SJCRH30 (cell line): ENCODE data around the gene NKG7. TPM values are rescaled to one million over a fixed set of nuclear protein-coding genes. Genes with fewer than 3 reads are reported as not detected.
A peak's percentile ranks its signal among the peaks of the same experiment; 100 is the strongest.
"Not testable (repeated sequence)": the region's sequence is repeated elsewhere in the genome, so short reads cannot be mapped to it uniquely, and the experiment has no call there.

Source experiments
- DNase-seq, 2 experiments: peaks; one replicate each; pipeline ENCODE4 v3.0.0-alpha.2; 2015 to 2020
- H3K27ac ChIP-seq: fragments of 250-450 bp; sonication (Bioruptor Pico); 2 replicates; pipeline ENCODE4 v1.5.1; 2020; ENCODE audit warnings: mild to moderate bottlenecking, moderate library complexity
- H3K27me3 ChIP-seq: fragments of 250-450 bp; sonication (Bioruptor Pico); 2 replicates; pipeline ENCODE4 v1.5.1; 2020; ENCODE audit warnings: mild to moderate bottlenecking, moderate library complexity
- H3K36me3 ChIP-seq: fragments of 250-450 bp; sonication (Bioruptor Pico); 2 replicates; pipeline ENCODE4 v1.5.1; 2020; ENCODE audit warnings: mild to moderate bottlenecking, moderate library complexity
- H3K4me1 ChIP-seq: fragments of 250-450 bp; sonication (Bioruptor Pico); 2 replicates; pipeline ENCODE4 v1.5.1; 2020; ENCODE audit warnings: mild to moderate bottlenecking, moderate library complexity
- H3K4me3 ChIP-seq: fragments of 250-450 bp; sonication (Bioruptor Pico); 2 replicates; pipeline ENCODE4 v1.5.1; 2020; ENCODE audit warnings: mild to moderate bottlenecking, moderate library complexity
- H3K9me3 ChIP-seq: fragments of 250-450 bp; sonication (Bioruptor Pico); replicated peaks from 2 replicates; pipeline ENCODE4 v1.5.1; 2020; ENCODE audit warnings: mild to moderate bottlenecking, moderate library complexity
- total RNA-seq: library from RNA; depleted of rRNA; stranded (reverse); fragments of >200 nt; shearing (Covaris generic); gene quantifications from 2 replicates; pipeline ENCODE4 v1.2.3, GENCODE V29; 2014; rRNA removed

The NKG7 gene
- not detected in 2 replicates for total RNA-seq

- H3K36me3 ChIP-seq: no peaks in the 10 kb centered on the region
- DNase-seq: no peak
Measured at GRCh38 chr19:51372649-51373504, at the start of gene NKG7. Gene NKG7 (minus strand): TSS chr19:51372654. CDS start chr19:51372535, 119 bp downstream.

GRCh38 chr19:51422053-51422448 lies 49.6 kb upstream of the NKG7 start:
- no peaks in the 10 kb centered on the region for H3K4me1 ChIP-seq
- peak; percentile 79 to 86 for DNase-seq
- no peaks in the 10 kb centered on the region for H3K27me3 ChIP-seq
- H3K4me3 ChIP-seq: no peak overlapping the region
- H3K9me3 ChIP-seq: no peaks in the 10 kb centered on the region
- H3K27ac ChIP-seq: no peak overlapping the region
- H3K36me3 ChIP-seq: no peaks in the 10 kb centered on the region

More at GRCh38 chr19:51372649-51373504, at the start of gene NKG7:
- Histone ChIP-seq H3K27me3 (no peaks in the 10 kb centered on the region), H3K4me1 (peaks cover 7% of the 10 kb centered on the region; the same call in 1 of the 2 replicates), H3K27ac (no peak within 1 kb of the TSS), H3K4me3 (no peak within 1 kb of the TSS), H3K9me3 (no peaks in the 10 kb centered on the region)

GRCh38 chr19:51421229-51422052 lies 49.0 kb upstream of the NKG7 start:
- H3K27ac ChIP-seq: no peak overlapping the region
- H3K4me3 ChIP-seq: no peak overlapping the region
- no peaks in the 10 kb centered on the region for H3K36me3 ChIP-seq
- H3K27me3 ChIP-seq: no peaks in the 10 kb centered on the region
- H3K4me1 ChIP-seq: no peaks in the 10 kb centered on the region
- DNase-seq: no peak
- H3K9me3 ChIP-seq: no peaks in the 10 kb centered on the region

DNA sequence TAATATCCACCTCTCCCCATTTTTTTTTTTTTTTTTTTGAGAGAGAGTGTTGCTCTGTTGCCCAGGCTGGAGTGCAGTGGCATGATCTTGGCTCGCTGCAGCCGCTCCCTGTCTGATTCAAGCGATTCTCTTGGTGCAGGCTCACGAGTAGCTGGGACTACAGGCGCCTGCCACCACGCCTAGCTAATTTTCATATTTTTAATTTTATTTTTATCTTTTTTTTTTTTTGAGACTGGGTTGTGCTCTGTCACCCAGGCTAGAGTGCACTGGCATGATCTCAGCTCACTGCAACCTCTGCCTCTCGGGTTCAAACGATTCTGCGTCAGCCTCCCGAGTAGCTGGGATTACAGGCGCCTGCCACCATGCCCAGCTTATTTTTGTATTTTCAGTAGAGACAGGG lies 48.1 kb upstream of the NKG7 start:
- not testable (repeated sequence) for H3K27me3 ChIP-seq, H3K9me3 ChIP-seq, DNase-seq, H3K36me3 ChIP-seq, H3K4me1 ChIP-seq, H3K27ac ChIP-seq, H3K4me3 ChIP-seq

DNA sequence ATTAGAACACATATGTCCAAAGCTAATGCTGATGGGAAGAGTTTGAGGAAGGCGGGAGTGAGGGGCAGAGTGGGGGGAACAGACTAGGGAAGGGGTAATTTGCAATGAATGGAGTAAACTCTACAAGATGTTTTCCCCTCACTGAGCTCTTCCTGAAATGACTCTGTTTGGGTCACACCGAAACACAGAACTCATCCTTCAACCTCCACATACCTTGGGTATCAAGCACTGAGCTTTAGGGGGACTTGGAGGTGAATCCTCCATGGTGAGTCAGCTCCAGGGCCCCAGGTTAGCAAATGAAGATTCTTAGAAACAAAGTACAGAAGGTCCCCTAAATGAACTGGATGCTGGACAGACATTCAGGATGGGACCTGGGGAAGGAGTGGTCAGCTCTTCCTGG lies 46.3 kb upstream of the NKG7 start:
- Histone ChIP-seq H3K27me3 (no peaks in the 10 kb centered on the region), H3K4me1 (no peaks in the 10 kb centered on the region), H3K4me3 (no peak overlapping the region), H3K9me3 (no peaks in the 10 kb centered on the region), H3K36me3 (no peaks in the 10 kb centered on the region), H3K27ac (no peak overlapping the region)
- no peak for DNase-seq

DNA sequence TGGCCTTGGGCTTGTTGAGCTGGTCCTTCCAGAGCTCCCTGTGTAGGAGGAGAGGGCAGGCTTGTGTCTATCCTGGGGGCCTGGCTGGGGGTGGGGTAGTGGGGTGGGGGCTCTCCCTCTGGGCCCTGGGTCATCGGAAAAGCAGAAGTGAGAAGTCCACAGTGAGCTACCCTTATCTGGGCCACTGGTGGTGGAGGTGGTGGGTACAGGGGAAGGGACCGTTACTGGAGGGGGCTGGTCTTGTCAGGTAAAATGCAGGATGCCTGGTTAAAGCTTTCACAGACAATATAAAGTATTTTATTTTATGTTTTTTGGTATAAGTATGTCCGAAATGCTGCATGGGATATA lies 45.3 kb upstream of the NKG7 start:
- no peak overlapping the region for H3K4me3 ChIP-seq
- DNase-seq: no peak
- H3K4me1 ChIP-seq: no peaks in the 10 kb centered on the region
- H3K36me3 ChIP-seq: no peaks in the 10 kb centered on the region
- H3K27me3 ChIP-seq: no peaks in the 10 kb centered on the region
- H3K9me3 ChIP-seq: no peaks in the 10 kb centered on the region
- no peak overlapping the region for H3K27ac ChIP-seq

GRCh38 chr19:51417107-51417809 lies 44.8 kb upstream of the NKG7 start, which contains the start of gene SIGLEC10:
Gene SIGLEC10 (minus strand): TSS chr19:51417642. CDS start chr19:51417581, 61 bp downstream.
- no peaks in the 10 kb centered on the region for H3K27me3 ChIP-seq
- no peak within 1 kb of the TSS for H3K27ac ChIP-seq
- H3K4me3 ChIP-seq: no peak within 1 kb of the TSS
- no peaks in the 10 kb centered on the region for H3K9me3 ChIP-seq
- H3K36me3 ChIP-seq: no peaks in the 10 kb centered on the region
- no peaks in the 10 kb centered on the region for H3K4me1 ChIP-seq
- no peak for DNase-seq

DNA sequence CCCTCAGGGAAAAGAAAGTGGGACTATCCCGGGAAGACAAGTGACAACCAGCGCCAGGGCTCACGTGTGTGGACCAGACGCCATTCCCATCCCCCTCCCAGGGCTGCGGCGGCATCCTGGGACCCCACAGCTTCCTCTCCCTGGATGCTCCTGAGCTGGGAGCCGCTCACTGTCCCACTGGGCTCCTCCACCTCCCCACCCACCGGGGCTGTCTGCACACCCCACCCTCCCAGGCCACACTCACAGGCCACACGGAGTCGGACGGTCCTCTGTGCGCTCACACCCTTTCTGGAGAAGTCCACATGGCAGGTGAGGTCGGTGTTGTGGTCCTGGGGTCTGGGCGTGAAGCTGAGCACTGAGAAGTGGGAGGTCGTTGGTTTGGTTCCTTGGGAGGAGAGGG lies 44.0 kb upstream of the NKG7 start:
- H3K4me1 ChIP-seq, H3K27me3 ChIP-seq, DNase-seq: not testable (repeated sequence)

DNA sequence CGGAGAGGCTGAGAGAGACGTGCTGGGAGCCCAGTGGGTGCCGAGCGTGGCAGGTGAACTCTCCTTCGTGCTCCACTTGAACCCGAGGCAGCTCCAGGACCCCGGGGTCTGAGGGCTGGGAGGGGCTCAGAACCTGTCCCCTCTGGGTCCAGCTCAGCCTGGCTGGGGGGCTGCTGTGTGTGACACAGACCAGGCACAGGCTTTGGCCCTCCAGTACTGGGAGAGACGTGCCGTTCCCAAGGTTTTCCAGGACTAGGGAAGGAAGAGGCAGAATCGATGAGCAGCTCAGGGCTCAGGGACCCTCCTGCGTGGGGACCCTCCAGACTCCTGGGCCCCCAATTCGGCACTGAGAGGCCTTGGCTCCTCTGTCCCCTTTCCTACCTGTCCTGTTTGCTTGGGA lies 42.7 kb upstream of the NKG7 start:
- no peak overlapping the region for H3K27ac ChIP-seq
- no peaks in the 10 kb centered on the region for H3K36me3 ChIP-seq

More for the DNA sequence above, 44.0 kb upstream of the NKG7 start:
- H3K4me3 ChIP-seq, H3K27ac ChIP-seq, H3K9me3 ChIP-seq, H3K36me3 ChIP-seq: not testable (repeated sequence)

GRCh38 chr19:51410950-51411748 lies 38.7 kb upstream of the NKG7 start:
- Histone ChIP-seq H3K27me3 (no peaks in the 10 kb centered on the region), H3K4me3 (no peak overlapping the region), H3K4me1 (no peaks in the 10 kb centered on the region), H3K36me3 (no peaks in the 10 kb centered on the region), H3K27ac (no peak overlapping the region), H3K9me3 (no peaks in the 10 kb centered on the region)
- no peak for DNase-seq

More for the DNA sequence above, 42.7 kb upstream of the NKG7 start:
- Histone ChIP-seq H3K4me1 (no peaks in the 10 kb centered on the region), H3K9me3 (no peaks in the 10 kb centered on the region), H3K4me3 (no peak overlapping the region), H3K27me3 (no peaks in the 10 kb centered on the region)
- no peak for DNase-seq

DNA sequence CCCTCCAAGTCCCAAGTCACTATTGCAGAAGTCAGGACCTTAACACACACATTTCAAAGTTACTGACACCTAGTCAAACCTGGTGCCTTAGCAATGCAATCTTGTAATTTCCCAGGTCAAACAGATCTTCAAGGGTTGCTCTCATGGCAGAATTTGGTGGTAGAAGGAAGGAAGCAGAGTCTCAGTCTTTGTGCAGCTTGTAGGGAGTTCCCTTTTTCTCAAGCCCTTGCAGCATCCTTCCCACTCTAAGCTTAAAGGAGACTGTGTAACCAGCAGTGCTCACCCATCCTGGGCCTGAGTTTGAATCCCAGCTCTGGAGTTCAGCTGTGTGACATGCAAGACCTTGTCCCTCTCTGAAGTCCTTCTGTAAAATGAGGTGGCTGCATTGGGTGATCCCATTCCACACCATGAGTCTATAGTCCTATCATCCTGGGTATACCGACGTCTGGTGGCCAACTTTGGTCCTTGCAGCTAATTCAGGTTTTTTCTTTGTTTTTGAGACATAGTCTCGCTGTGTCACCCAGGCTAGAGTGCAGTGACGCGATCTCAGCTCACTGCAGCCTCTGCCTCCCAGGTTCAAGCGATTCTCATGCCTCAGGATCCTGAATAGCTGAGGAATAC lies 35.2 kb upstream of the NKG7 start:
- peak in 1 of 2 experiments; percentile 25 for DNase-seq

DNA sequence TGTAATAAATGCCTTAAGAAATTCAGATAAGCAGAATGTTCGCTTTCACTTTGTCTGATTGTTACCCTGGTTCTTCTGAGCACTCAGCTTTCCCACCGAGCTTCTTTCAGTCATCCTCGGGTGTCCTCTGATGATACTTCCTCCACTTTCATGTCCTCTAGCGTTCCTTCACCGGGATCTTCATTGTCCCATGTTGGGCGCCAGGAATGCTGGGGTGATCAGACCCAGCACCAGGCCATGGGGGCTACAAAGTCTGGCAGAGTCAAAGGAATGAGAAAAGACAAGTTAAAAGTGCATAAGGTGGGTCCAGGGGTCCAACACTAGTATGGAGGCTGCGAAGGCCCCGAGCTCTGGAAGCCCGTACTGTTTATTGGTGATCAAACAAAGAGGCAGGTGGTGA lies 29.7 kb upstream of the NKG7 start:
- Histone ChIP-seq H3K36me3 (no peaks in the 10 kb centered on the region), H3K4me1 (no peaks in the 10 kb centered on the region), H3K27me3 (no peaks in the 10 kb centered on the region), H3K9me3 (no peaks in the 10 kb centered on the region), H3K4me3 (no peak overlapping the region), H3K27ac (no peak overlapping the region)
- DNase-seq: no peak

More for the DNA sequence above, 35.2 kb upstream of the NKG7 start:
- H3K36me3 ChIP-seq: no peaks in the 10 kb centered on the region
- H3K4me3 ChIP-seq: no peak overlapping the region
- H3K4me1 ChIP-seq: no peaks in the 10 kb centered on the region
- no peak overlapping the region for H3K27ac ChIP-seq
- no peaks in the 10 kb centered on the region for H3K9me3 ChIP-seq
- no peaks in the 10 kb centered on the region for H3K27me3 ChIP-seq

GRCh38 chr19:51399936-51400335 lies 27.5 kb upstream of the NKG7 start:
- not testable (repeated sequence) for H3K4me1 ChIP-seq, H3K27ac ChIP-seq, H3K9me3 ChIP-seq, H3K27me3 ChIP-seq, H3K36me3 ChIP-seq, DNase-seq, H3K4me3 ChIP-seq

DNA sequence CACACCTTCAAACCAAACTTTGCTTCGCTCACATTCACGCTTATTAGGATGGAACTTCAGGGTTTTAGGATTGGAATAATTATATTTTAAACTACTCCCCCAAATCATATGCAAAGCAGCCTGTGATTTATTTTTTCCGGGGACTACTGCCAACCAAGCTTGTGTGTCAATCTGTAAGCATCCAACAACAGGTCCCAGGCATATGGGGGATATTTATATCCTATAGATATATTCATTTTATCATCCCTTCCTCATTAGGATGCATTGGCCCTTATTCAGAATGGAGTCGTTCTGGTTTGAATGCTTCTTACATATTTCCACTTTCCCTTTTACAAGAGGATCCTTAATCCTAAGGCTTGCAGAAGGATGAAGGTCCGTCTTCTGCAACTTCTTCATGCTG lies 26.8 kb upstream of the NKG7 start:
- Histone ChIP-seq H3K9me3 (no peaks in the 10 kb centered on the region), H3K4me1 (no peaks in the 10 kb centered on the region), H3K4me3 (no peak overlapping the region), H3K27me3 (no peaks in the 10 kb centered on the region), H3K36me3 (no peaks in the 10 kb centered on the region), H3K27ac (no peak overlapping the region)
- DNase-seq: no peak
